Measurements from ENCODE around the gene PMPCA.

Gene PMPCA

GRCh38 chr9:136470356-136470755 lies 59.9 kb downstream of the PMPCA start:
- no peaks in the 10 kb centered on the region for H3F3A ChIP-seq (ENCODE audit: insufficient read depth, low read length)
- no peak overlapping the region for H3K9ac ChIP-seq (ENCODE audit: low read length)
- H3K27ac ChIP-seq (ENCODE audit: low read depth, low read length, poor library complexity, severe bottlenecking), result no peak overlapping the region
- TF ChIP-seq EZH2 (IDR thresholded peaks at IDR 0.05; ENCODE audit: borderline replicate concordance, low read length), result no peak
- TF ChIP-seq, protein P1, sequence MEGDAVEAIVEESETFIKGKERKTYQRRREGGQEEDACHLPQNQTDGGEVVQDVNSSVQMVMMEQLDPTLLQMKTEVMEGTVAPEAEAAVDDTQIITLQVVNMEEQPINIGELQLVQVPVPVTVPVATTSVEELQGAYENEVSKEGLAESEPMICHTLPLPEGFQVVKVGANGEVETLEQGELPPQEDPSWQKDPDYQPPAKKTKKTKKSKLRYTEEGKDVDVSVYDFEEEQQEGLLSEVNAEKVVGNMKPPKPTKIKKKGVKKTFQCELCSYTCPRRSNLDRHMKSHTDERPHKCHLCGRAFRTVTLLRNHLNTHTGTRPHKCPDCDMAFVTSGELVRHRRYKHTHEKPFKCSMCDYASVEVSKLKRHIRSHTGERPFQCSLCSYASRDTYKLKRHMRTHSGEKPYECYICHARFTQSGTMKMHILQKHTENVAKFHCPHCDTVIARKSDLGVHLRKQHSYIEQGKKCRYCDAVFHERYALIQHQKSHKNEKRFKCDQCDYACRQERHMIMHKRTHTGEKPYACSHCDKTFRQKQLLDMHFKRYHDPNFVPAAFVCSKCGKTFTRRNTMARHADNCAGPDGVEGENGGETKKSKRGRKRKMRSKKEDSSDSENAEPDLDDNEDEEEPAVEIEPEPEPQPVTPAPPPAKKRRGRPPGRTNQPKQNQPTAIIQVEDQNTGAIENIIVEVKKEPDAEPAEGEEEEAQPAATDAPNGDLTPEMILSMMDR (IDR thresholded peaks at IDR 0.05; ENCODE audit: low read length), result no peak
- H2AFZ ChIP-seq (ENCODE audit: low read length), result no peak overlapping the region
- H3K36me3 ChIP-seq (ENCODE audit: insufficient read depth, low read length), result peaks cover 98% of the 10 kb centered on the region
- H3K27me3 ChIP-seq (ENCODE audit: insufficient read depth, low read length), result no peaks in the 10 kb centered on the region
- no peak overlapping the region for H3K4me3 ChIP-seq (ENCODE audit: low read depth, low read length, poor library complexity, severe bottlenecking)
- no peaks in the 10 kb centered on the region for H3K79me2 ChIP-seq (ENCODE audit: insufficient read depth, low read length)
- no peaks in the 10 kb centered on the region for H4K20me1 ChIP-seq (ENCODE audit: insufficient read depth, low read length)
- no peaks in the 10 kb centered on the region for H3K9me2 ChIP-seq (ENCODE audit: low read depth, low read length)
- H3K9me3 ChIP-seq (ENCODE audit: low read length), result no peaks in the 10 kb centered on the region
- H3K4me2 ChIP-seq (ENCODE audit: low read length), result no peak overlapping the region
- no peaks in the 10 kb centered on the region for H3K4me1 ChIP-seq (ENCODE audit: insufficient read depth, low read length, severe bottlenecking)

- no peak overlapping the region for H3K4me3 ChIP-seq (ENCODE audit: low read depth, low read length, poor library complexity, severe bottlenecking)
- no peak for TF ChIP-seq EZH2 (IDR thresholded peaks at IDR 0.05; ENCODE audit: borderline replicate concordance, low read length)
- TF ChIP-seq, protein P1 (IDR thresholded peaks at IDR 0.05; ENCODE audit: low read length), result no peak
- no peak overlapping the region for H3K4me2 ChIP-seq (ENCODE audit: low read length)
- H3K79me2 ChIP-seq (ENCODE audit: insufficient read depth, low read length), result no peaks in the 10 kb centered on the region
- H2AFZ ChIP-seq (ENCODE audit: low read length), result no peak overlapping the region
- H4K20me1 ChIP-seq (ENCODE audit: insufficient read depth, low read length), result no peaks in the 10 kb centered on the region
- H3F3A ChIP-seq (ENCODE audit: insufficient read depth, low read length), result no peaks in the 10 kb centered on the region
- H3K36me3 ChIP-seq (ENCODE audit: insufficient read depth, low read length), result peaks cover 98% of the 10 kb centered on the region
- H3K27me3 ChIP-seq (ENCODE audit: insufficient read depth, low read length), result no peaks in the 10 kb centered on the region
- H3K4me1 ChIP-seq (ENCODE audit: insufficient read depth, low read length, severe bottlenecking), result no peaks in the 10 kb centered on the region
- no peaks in the 10 kb centered on the region for H3K9me3 ChIP-seq (ENCODE audit: low read length)
- H3K9me2 ChIP-seq (ENCODE audit: low read depth, low read length), result no peaks in the 10 kb centered on the region
- H3K9ac ChIP-seq (ENCODE audit: low read length), result no peak overlapping the region
- no peak overlapping the region for H3K27ac ChIP-seq (ENCODE audit: low read depth, low read length, poor library complexity, severe bottlenecking)
These were observed 60.5 kb downstream of the PMPCA start for GRCh38 chr9:136470792-136471469.

DNA sequence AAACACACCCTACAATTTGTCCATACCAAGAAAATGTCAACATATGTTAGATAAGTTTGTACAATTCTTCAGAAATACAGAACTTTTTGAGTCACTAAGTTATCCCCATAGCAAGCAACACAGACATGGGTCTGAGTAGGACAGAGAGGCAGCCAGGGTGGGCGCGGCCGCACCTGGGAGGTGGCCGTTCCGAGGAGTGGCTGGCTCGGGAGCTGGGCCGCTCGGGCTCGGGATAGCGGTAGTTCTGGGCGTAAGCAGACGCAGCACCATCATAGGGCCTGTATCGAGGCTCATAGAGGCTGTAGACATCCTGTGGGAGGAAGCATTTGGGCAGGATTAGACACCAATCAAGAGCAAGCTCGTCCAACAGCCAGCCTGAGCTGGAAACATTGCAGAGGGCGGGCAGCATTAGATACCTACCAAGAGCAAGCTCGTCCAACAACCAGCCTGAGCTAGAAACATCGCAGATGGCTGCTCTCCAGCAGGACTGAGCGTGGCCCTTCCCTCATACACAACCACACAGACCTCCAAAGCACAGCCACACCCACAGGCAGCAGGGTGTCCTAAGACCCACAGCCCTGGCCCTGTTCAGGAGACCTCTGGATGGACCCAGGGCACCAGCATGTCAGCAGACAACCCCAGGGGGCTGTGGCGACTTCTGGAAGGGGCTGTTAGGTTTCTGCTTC lies 61.5 kb downstream of the PMPCA start:
- H3K4me1 ChIP-seq (ENCODE audit: insufficient read depth, low read length, severe bottlenecking), result no peaks in the 10 kb centered on the region
- H4K20me1 ChIP-seq (ENCODE audit: insufficient read depth, low read length), result no peaks in the 10 kb centered on the region
- TF ChIP-seq EZH2 (IDR thresholded peaks at IDR 0.05; ENCODE audit: borderline replicate concordance, low read length), result no peak
- TF ChIP-seq, protein P1 (IDR thresholded peaks at IDR 0.05; ENCODE audit: low read length), result no peak
- no peaks in the 10 kb centered on the region for H3K27me3 ChIP-seq (ENCODE audit: insufficient read depth, low read length)
- H3K4me2 ChIP-seq (ENCODE audit: low read length), result no peak overlapping the region
- no peak overlapping the region for H2AFZ ChIP-seq (ENCODE audit: low read length)
- H3F3A ChIP-seq (ENCODE audit: insufficient read depth, low read length), result no peaks in the 10 kb centered on the region
- H3K9ac ChIP-seq (ENCODE audit: low read length), result no peak overlapping the region
- H3K79me2 ChIP-seq (ENCODE audit: insufficient read depth, low read length), result no peaks in the 10 kb centered on the region
- H3K27ac ChIP-seq (ENCODE audit: low read depth, low read length, poor library complexity, severe bottlenecking), result no peak overlapping the region
- no peaks in the 10 kb centered on the region for H3K9me3 ChIP-seq (ENCODE audit: low read length)
- H3K9me2 ChIP-seq (ENCODE audit: low read depth, low read length), result no peaks in the 10 kb centered on the region
- H3K36me3 ChIP-seq (ENCODE audit: insufficient read depth, low read length), result peaks cover 98% of the 10 kb centered on the region
- H3K4me3 ChIP-seq (ENCODE audit: low read depth, low read length, poor library complexity, severe bottlenecking), result no peak overlapping the region

Measured in OCI-LY1 (cell line).